H54 (cell line): ENCODE results near the gene TBCD.

ENCODE experiments used
- DNase-seq: peaks from one replicate; pipeline ENCODE4 v3.0.0; 2011; ENCODE audit warnings: low spot score, mixed read lengths; ENCODE audit not compliant: insufficient read length
- FAIRE-seq: peaks from 3 replicates; lab custom pipeline; 2011; peaks lifted over from hg19 to GRCh38; lab: Jason Lieb, UNC
- POLR2A ChIP-seq: IDR thresholded peaks from 2 replicates; pipeline ENCODE4 v1.6.1; 2011; ENCODE audit warnings: low read depth, mild to moderate bottlenecking, low read length

TBCD gene

DNA sequence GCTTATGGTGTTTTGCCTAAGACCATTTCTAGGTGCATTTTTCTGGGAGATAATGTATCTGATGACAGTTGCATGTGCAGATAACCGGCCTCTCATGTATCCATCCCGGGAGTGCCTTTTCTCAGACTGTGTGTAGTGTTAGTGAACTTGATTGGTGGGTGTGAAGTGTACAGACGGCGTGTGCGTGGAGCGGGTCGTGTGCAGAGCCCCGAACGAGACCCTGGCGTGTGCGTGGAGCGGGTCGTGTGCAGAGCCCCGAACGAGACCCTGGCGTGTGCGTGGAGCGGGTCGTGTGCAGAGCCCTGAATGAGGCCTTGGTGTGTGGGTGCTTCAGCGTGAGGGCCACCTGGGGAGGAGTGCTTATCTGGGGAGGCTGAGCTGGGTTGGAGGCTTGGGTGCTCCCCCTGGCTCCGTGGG, 116.9 kb downstream of the TBCD start:
- FAIRE-seq: no peak
- no peak for DNase-seq
- no peak for TF ChIP-seq POLR2A

DNA sequence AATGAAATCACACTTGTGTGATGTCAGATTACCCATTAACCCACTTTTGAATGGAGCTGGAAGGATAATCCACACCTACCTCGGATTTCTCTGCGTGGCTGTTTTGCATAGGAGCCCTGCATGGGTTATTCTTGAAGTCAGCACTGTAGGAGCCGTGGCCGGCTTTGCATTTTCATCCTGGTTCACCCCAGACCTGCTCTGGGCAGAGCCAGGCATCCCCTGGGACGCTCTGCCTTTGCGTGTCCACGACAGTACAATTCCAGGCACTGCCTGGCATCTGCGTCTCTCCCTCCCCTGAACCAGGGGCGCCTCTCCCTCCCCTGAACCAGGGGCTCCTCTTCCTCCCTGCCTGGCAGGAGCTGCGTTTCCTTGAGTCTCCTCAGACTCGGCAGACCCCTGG, 117.7 kb downstream of the TBCD start:
- TF ChIP-seq POLR2A: no peak
- no peak for FAIRE-seq
- no peak for DNase-seq

- no peak for FAIRE-seq
- TF ChIP-seq POLR2A: no peak
- DNase-seq: no peak
Measured at GRCh38 chr17:82870091-82870491, 118.2 kb downstream of the TBCD start.

DNA sequence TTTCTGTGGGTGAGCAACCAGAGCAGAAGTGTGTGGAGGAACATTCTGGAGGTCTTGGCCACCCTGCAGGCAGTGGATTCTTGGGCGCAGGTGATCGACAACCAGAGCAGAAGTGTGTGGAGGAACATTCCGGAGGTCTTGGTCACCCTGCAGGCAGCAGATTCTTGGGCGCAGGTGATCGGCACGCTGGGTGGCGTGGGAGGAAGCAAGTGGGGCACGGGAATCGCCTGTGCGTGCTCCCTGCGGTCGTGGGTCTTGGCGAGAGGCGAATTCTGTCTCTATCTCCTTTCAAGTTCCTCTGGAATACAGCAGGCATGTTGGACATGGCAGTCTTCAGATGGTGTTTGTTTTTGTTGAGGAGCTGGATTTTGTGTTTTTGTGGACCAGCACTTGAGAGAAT, 118.7 kb downstream of the TBCD start:
- no peak for FAIRE-seq

DNA sequence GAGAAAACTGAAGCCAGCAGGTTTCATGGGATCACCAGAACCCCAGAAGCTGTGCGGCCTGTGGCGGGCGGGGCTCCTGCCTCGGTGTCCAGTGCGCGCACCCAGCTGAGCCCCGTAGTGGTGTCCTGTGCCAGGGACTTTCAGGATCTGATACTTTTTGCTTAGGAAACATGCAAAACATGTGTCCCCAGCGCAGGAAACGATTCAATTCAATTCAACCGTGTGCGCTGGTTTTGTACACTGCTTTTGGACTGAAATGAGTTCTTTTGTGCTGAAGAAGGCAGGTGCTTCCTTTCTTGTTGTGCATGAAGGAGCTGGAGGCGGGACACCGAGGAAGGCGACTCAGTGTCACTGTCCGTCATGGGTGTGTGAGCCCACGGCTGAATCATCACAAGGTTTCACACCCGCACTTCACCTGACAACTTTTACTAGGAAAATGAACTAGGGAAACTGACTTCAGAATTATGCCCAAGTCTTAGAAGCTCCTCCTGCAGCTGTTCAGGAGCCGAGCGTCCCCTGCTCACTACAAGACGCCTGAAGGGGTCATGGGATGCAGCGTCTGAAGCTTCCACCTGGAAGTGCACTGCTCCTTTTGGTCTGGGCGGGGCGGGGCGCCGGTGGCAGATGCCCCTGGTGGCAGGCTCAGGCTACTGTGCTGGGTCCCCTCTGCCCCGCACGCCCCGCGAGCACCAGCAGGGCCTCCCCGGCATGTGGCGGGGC, 119.4 kb downstream of the TBCD start:
- FAIRE-seq (no peak), DNase-seq (no peak)

More for the DNA sequence above, 118.7 kb downstream of the TBCD start:
- DNase-seq: no peak
- TF ChIP-seq POLR2A: no peak

DNA sequence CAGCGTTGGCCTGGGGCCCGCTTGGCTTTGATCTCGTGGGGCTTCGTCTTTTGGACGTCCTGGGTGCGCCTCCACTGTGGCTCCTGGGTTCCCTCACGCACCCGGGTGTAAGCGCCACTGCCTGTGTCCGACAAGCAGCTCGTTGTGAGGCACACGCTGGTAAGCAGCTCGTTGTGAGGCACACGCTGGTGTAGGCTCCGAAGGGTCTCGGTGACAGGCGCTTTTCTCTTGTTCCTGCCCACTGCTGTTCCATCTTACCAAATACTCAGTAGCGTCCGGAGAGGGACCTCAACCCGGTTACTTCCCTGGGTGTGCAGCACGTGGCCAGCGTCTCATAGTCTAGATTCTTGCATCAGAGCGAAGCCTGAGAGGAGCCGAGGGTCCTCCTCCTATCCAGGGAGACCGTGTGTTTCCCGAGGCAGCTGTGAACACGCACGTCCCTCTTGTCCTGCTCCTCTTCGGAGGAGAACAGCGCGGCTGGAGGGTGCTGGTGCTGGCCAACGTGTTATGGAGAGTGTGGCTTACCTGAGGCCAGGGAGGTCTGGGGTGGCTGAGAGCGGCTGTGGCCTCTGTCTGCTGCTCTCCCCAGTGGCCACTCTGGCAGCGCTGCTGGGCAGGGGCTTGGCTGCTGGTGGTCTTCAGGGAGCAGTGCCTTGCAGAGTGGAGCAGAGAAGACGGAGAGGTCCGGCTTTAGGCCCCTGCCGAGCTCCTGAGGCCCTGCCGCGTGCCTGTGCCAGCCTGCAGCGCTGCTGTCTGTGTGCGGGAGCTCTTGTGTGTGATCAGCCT, 120.1 kb downstream of the TBCD start:
- FAIRE-seq: no peak
- DNase-seq: no peak
- no peak for TF ChIP-seq POLR2A

More for the DNA sequence above, 119.4 kb downstream of the TBCD start:
- TF ChIP-seq POLR2A: no peak

DNA sequence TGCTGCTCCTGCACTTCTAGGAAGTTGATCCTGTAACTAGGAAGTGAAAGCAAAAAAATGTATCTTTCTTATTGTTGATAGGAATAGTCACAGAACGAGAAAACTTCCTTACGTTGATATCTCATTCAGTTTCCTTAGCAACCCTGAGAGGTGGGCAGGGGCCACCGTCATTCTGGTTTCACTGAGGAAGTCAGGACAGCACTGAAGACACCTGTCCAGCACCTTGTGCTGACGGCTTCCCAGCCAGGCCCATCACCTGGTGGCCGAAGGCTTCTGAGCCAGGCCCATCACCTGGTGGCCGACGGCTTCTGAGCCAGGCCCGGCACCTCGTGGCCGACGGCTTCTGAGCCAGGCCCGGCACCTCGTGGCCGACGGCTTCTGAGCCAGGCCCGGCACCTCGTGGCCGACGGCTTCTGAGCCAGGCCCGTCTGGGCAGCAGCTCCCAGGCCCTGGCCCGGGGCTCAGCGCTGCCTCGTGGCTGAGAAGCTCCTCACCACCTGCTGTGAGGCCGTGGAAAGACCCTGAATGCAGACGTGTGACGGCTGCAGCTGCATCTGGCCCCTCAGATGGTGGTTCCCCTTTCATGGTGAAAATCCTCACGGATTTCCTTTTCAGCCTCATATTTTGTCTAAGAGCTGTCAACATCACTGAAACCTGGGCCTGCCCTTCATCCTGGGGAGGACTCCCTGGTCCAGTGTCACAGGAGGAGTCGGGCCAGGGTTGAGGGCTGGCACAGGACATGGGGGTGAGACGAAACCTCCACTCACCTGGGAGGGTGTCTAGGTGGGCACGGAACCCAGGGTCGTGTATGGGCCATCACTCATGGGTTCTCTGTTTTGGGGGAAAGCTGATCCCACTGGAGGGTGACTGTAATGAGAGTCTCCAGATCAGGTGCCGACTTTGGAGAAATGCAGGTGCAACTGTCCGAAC, 121.0 kb downstream of the TBCD start:
- FAIRE-seq: no peak
- TF ChIP-seq POLR2A: no peak
- DNase-seq: no peak

GRCh38 chr17:82873521-82873920, 121.7 kb downstream of the TBCD start:
- no peak for FAIRE-seq
- DNase-seq: no peak
- TF ChIP-seq POLR2A: no peak

GRCh38 chr17:82874011-82874835, 122.4 kb downstream of the TBCD start:
- TF ChIP-seq POLR2A: no peak
- no peak for FAIRE-seq

DNA sequence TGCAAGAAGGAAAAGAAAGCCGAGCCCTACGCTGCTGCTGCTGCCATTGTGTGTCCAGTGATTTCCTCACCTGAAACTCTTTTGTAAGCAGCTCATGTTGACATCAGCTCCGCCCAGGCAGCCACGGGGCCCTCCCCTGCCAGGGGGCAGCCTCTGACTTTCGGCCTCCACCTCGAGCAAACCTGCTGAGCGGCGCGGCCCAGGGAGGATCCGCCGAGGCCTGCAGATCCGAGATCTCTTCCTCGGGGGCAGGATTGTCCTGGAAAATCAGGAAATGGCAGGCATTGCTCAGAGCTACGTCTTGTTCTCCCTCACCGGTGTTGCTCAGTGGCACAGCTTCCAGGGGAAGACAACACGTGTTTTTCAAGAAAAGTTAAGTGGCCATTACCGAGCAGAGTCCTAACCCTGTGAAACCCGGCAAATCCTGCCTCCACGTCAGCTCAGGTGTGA, 123.6 kb downstream of the TBCD start:
- DNase-seq (no peak), FAIRE-seq (no peak)
- no peak for TF ChIP-seq POLR2A

More at GRCh38 chr17:82874011-82874835, 122.4 kb downstream of the TBCD start:
- no peak for DNase-seq

DNA sequence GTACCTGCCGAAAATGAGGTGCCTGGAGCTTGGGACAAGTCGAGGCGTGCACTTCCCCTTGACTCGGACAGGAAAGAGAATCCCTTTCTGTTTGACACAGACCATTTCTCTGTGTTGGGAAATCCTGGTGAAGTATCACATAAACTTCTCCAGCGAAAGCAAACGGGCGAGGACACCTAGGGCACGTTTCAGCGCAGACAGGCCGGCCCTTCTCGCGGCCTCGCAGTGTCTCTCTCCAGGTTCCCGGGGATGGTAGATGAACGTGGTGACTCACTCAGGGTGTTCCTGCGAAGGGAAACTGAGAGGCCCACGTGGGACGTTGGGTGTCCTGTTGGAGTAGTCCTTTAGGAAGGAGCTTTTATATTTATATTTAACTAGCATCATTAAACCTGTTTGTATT, 124.3 kb downstream of the TBCD start:
- no peak for DNase-seq
- TF ChIP-seq POLR2A: no peak
- FAIRE-seq: no peak

GRCh38 chr17:82876602-82877379, 124.9 kb downstream of the TBCD start:
- DNase-seq (no peak), FAIRE-seq (no peak)
- TF ChIP-seq POLR2A: no peak

DNA sequence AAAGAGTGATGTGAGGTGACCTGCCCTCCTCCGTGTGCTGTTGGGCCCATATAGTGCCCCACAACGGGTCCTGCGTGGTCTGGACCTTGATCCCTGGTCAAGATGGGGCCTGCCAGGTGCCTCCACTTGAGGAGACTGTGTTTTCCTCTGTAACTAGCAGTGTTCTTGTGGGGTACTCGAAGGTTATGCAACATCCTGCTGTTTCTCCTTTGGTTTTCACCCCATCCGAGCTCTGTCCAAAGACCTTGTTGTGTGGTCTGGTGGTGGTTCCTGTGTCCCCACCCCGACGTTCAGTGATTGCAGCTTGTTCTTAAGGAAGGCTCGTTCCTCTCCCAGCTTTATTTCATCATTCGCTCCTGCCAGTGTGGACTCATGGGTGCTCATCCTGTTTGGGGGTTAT, 126.7 kb downstream of the TBCD start:
- TF ChIP-seq POLR2A: no peak
- no peak for DNase-seq
- FAIRE-seq: no peak
